HUES6 (cell line): ENCODE measurements around the gene OIP5.
"Not testable (repeated sequence)": the region's sequence is repeated elsewhere in the genome, so short reads cannot be mapped to it uniquely, and the experiment has no call there.

Experiments
- H3K27ac ChIP-seq: 2 replicates; pipeline ENCODE4 v1.7.0; 2013; ENCODE audit warnings: low read depth, mild to moderate bottlenecking, low read length, inconsistent platforms
- H3K27me3 ChIP-seq: 2 replicates; pipeline ENCODE4 v1.6.1; 2013; ENCODE audit warnings: low read length; ENCODE audit not compliant: control insufficient read depth, insufficient read depth
- H3K36me3 ChIP-seq: 2 replicates; pipeline ENCODE4 v1.6.1; 2013; ENCODE audit warnings: low read length; ENCODE audit not compliant: control insufficient read depth, insufficient read depth
- H3K4me1 ChIP-seq: 2 replicates; pipeline ENCODE4 v1.6.1; 2013; ENCODE audit warnings: low read length; ENCODE audit not compliant: control insufficient read depth, insufficient read depth
- H3K4me3 ChIP-seq: 2 replicates; pipeline ENCODE4 v1.5.1; 2013; ENCODE audit warnings: low read depth, low read length
- H3K9ac ChIP-seq: one replicate; pipeline ENCODE4 v1.6.1; 2013; ENCODE audit warnings: mild to moderate bottlenecking, low read length
- H3K9me3 ChIP-seq: 2 replicates; pipeline ENCODE4 v1.6.1; 2013; ENCODE audit warnings: low read depth, low read length; ENCODE audit not compliant: control insufficient read depth, insufficient read depth

Gene OIP5

DNA sequence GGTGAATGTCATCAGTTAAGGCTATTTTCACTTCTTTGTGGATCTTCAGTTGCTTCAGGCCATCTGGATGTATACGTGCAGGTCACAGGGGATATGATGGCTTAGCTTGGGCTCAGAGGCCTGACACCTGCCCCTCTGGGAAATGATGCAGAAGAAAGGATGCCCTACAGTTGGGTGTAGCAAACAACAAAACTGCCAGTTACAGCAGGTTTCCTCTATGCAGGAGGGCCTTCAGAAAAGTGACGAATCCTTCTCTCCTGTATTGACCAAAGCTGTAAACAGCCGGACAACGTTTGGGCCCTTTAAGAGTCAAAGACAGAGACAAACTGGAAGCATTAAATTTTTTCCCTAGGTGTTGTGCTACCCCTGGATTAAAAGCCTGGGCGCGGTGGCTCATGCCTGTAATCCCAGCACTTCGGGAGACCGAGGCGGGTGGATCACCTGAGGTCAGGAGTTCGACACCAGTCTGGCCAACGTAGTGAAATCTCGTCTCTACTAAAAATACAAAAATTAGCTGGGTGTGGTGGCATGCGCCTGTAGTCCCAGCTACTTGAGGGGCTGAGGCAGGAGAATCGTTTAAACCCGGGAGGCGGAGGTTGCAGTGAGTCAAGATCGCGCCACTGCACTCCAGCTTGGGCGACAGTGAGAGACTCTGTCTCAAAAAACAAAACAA lies 49.3 kb downstream of the OIP5 start:
- not testable (repeated sequence) for H3K27me3 ChIP-seq, H3K9me3 ChIP-seq
- H3K4me3 ChIP-seq = peak overlapping the region; percentile 94
- H3K4me1 ChIP-seq = peaks cover 19% of the 10 kb centered on the region
- peak overlapping the region; percentile 95 for H3K27ac ChIP-seq
- peak overlapping the region; percentile 97 for H3K9ac ChIP-seq
- peaks cover 53% of the 10 kb centered on the region for H3K36me3 ChIP-seq

DNA sequence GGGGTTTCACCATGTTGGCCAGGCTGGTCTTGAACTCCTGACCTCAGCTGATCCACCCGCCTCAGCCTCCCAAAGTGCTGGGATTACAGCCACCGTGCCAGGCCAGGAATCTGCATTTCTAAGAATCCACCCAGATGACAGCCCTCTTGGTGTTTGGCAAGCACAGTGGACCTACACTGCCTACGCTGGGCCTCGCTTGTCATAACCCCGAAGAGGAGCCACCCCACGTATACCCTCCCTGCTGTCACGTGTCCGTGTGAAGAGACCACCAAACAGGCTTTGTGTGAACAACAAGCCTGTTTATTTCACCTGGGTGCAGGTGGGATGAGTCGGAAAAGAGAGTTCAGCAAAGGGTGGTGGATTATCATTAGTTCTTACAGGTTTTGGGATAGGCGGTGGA lies 50.0 kb downstream of the OIP5 start:
- H3K4me1 ChIP-seq = peaks cover 17% of the 10 kb centered on the region
- H3K27ac ChIP-seq, H3K27me3 ChIP-seq, H3K9me3 ChIP-seq, H3K9ac ChIP-seq, H3K4me3 ChIP-seq: not testable (repeated sequence)
- H3K36me3 ChIP-seq = peaks cover 47% of the 10 kb centered on the region

DNA sequence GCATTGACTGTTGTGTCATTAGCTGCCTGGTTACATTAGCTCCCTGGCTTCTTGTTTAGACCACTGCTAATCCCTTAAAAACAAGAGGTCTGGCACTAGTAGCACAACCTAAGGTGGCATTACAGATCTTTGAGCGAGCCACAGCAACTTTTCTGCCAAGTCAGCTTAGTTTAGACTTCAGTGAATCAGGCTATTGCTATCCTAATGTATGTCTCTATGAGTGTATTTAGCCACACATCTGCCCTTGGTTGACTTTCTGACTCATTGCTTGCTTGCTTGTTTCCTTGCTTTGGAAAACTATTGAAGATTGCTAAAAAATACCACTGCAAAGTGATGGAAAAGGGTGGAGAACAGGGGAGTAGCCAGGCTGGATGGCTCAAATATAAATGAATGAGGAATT lies 51.2 kb downstream of the OIP5 start:
- no peak overlapping the region for H3K27ac ChIP-seq
- peaks cover 42% of the 10 kb centered on the region for H3K36me3 ChIP-seq
- H3K9ac ChIP-seq = no peak overlapping the region
- peaks cover 17% of the 10 kb centered on the region for H3K4me1 ChIP-seq
- no peaks in the 10 kb centered on the region for H3K27me3 ChIP-seq
- no peak overlapping the region for H3K4me3 ChIP-seq
- no peaks in the 10 kb centered on the region for H3K9me3 ChIP-seq

DNA sequence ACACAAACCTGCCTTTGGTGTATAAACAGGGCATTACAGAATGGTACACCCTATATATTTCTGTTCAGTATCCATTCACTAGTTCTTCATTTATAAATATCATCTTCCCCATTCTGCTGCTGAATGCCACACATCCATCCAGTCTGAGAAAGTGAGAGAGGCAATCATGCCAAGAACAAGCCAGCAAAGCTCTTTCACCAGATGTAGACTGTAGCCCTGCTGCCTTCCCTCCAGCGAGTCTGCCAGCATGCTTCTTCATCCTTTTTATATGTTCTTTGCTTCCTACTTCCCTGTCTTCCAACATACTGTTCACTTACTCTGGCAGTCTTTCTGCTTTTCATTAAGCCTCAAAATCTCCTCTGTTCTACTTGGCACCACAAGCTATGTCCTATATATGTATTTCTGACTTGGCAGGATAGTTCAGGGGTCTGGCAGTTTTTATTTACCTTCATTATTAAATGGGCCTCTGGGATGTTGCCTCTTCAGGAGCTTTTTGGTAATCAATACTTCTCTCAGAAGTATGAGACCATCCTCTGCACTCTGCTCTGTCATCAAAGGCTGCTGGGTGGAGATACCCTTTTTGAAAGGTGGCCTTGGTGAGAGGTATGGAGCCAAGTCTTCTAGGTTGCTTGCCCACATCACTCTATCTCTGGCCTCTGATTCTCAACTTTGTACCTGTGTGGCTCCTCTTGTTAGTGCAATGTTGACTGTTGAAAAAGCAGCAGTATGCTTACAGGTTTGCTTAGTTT lies 52.7 kb downstream of the OIP5 start:
- H3K27ac ChIP-seq = no peak overlapping the region
- peaks cover 32% of the 10 kb centered on the region for H3K36me3 ChIP-seq
- peaks cover 10% of the 10 kb centered on the region for H3K4me1 ChIP-seq
- no peaks in the 10 kb centered on the region for H3K9me3 ChIP-seq
- H3K4me3 ChIP-seq = no peak overlapping the region
- H3K27me3 ChIP-seq = no peaks in the 10 kb centered on the region
- no peak overlapping the region for H3K9ac ChIP-seq

DNA sequence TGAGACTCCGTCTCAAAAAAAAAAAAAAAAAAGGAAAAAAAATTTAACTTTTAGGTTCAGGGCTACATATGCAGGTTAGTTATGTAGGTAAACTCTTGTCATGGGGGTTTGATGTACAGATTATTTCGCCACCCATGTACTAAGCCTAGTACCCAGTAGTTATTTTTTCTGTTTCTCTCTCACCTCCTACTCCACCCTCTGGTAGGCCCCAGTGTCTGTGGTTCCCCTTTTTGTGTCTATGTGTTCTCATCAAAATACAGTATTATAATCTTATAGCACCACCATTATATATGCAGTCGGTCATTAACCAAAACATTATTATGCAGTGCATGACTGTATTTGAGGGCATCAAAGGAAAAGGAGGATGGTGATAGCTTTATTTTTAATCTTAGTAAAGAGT lies 54.1 kb downstream of the OIP5 start:
- Histone ChIP-seq H3K27me3 (no peaks in the 10 kb centered on the region), H3K4me1 (peaks cover 9% of the 10 kb centered on the region), H3K27ac (no peak overlapping the region), H3K4me3 (no peak overlapping the region), H3K9ac (no peak overlapping the region), H3K36me3 (peaks cover 32% of the 10 kb centered on the region), H3K9me3 (no peaks in the 10 kb centered on the region)

DNA sequence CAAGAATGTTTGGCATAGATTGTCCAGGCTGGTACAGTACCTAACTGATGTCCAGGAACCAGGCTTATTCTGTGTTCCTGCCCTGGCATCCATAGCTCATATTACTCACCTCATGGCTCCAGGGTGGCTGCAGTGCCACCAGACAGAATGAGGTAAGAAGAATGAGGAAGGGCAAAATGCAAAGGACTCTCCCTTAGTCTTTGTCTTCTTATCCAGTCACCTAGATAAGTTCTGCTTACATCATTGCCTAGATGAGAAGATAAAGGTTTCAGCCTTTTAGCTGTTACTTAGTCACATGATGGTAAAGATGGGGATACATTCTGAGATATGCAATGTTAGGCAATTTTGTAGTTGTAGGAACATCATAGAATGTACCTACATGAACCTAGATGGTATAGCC lies 55.6 kb downstream of the OIP5 start:
- H3K27ac ChIP-seq = no peak overlapping the region
- H3K27me3 ChIP-seq = no peaks in the 10 kb centered on the region
- H3K9ac ChIP-seq = no peak overlapping the region
- peaks cover 38% of the 10 kb centered on the region for H3K36me3 ChIP-seq
- no peaks in the 10 kb centered on the region for H3K4me1 ChIP-seq
- H3K9me3 ChIP-seq = no peaks in the 10 kb centered on the region
- H3K4me3 ChIP-seq = no peak overlapping the region

DNA sequence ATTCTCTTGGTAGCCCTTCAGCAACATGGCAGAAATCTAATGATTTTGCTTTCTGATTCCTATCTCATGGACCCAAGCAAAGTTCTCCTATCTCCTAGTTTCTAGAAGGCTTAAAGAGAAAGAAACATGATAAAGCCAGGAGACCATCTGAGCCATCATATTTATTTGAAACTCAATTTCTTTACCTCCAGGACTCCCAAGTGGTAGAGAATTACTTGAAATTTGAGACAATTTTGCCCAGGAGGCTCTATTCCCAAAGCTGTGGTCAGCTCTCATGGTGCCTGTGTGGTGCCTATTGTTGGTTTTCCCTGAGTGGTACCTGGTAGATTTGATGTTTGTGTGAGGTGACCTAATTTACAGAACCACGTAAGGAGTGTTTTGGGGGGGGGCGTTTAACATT lies 62.5 kb downstream of the OIP5 start:
- Histone ChIP-seq H3K4me1 (no peaks in the 10 kb centered on the region), H3K4me3 (no peak overlapping the region), H3K9ac (no peak overlapping the region), H3K27ac (no peak overlapping the region), H3K9me3 (no peaks in the 10 kb centered on the region), H3K36me3 (peaks cover 28% of the 10 kb centered on the region), H3K27me3 (no peaks in the 10 kb centered on the region)

DNA sequence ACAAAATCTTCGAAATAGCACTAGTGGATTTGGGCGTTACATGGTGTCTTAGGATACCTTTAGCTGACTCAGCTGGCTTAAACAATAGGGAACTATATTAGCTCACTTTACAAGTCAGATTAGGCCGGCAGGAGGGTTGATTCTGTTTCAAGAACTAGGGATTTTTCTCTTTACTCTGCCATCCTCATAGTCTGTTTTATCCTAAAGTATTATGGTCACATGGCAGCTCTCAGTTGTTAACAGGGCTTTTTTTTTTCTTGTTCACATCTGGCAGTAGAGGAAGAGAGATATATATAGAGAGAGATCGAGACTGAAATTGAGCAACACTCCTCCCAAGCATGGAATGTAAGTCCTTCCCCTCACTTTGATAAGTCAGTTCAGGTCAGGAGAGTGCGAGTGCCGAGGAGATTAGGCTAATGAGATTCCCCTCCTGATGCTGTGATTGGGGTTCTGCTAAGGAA lies 68.5 kb downstream of the OIP5 start:
- Histone ChIP-seq H3K4me3 (peak overlapping the region; percentile 32; the same call in 1 of the 2 replicates), H3K9me3 (no peaks in the 10 kb centered on the region), H3K36me3 (peaks cover 14% of the 10 kb centered on the region), H3K27ac (peak overlapping the region; percentile 49; the same call in 1 of the 2 replicates), H3K27me3 (no peaks in the 10 kb centered on the region), H3K9ac (no peak overlapping the region), H3K4me1 (peaks cover 19% of the 10 kb centered on the region)

DNA sequence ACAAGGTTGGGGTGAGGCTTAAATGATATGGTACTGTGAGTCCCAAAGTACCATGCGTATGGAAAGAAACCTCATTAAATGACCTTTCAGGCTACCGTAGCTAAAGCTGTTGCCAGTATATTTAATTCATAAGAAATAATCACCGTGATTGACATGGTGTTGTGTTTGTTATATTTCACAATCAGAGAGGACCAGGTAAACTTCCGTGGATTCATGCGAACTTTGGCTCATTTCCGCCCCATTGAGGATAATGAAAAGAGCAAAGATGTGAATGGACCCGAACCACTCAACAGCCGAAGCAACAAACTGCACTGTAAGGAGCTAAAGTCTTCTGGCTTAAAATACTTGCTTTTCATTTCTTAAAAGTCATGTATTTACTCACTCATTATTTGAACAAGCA lies 69.8 kb downstream of the OIP5 start:
- H3K9me3 ChIP-seq = no peaks in the 10 kb centered on the region
- peaks cover 23% of the 10 kb centered on the region for H3K4me1 ChIP-seq

DNA sequence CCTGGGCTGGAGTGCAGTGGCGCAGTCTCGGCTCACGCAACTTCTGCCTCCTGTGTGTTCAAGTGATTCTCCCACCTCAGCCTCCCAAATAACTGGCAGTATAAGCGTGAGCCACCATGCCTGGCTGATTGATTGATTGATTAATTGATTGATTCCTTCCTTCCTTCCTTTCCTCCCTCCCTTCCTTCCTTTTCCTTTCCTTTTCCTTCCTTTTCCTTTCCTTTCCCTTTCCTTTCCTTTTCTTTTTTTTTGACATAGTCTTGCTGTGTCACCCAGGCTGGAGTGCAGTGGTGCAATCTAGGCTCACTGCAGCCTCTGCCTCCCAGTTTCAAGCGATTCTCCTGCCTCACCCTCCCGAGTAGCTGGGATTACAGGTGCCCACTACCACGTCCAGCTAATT lies 71.5 kb downstream of the OIP5 start:
- H3K36me3 ChIP-seq = peaks cover 30% of the 10 kb centered on the region
- H3K4me1 ChIP-seq = peaks cover 23% of the 10 kb centered on the region
- H3K27ac ChIP-seq, H3K9me3 ChIP-seq, H3K27me3 ChIP-seq, H3K9ac ChIP-seq, H3K4me3 ChIP-seq: not testable (repeated sequence)

More for the DNA sequence above, 69.8 kb downstream of the OIP5 start:
- no peak overlapping the region for H3K4me3 ChIP-seq
- no peak overlapping the region for H3K9ac ChIP-seq
- H3K27ac ChIP-seq = no peak overlapping the region
- no peaks in the 10 kb centered on the region for H3K27me3 ChIP-seq
- H3K36me3 ChIP-seq = peaks cover 24% of the 10 kb centered on the region

DNA sequence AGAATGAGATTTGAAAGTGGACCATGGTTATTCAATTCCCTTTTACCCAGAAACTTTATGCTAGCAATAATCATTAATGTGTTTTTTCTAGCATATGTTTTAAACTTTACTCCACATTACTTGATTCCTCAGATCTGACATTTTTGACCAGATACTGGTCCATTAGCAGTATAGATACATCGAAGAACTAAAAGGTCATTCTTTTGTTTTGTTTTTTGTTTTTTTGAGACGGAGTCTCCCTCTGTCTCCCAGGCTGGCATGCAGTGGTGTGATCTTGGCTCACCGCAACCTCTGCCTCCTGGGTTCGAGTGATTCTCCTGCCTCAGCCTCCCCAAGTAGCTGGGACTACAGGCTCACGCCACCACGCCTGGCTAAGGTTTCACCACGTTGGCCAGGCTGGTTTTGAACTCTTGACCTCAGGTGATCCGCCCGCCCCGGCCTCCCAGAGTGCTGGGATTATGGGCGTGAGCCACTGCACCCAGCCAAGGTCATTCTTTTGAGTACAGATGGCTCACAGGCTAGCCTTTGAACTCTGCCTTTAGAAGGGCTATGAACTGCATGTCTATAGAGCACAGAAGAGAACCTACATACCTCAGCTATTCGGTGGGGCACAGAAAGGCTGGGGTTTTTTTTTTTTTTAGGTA lies 72.7 kb downstream of the OIP5 start:
- no peaks in the 10 kb centered on the region for H3K9me3 ChIP-seq
- H3K4me1 ChIP-seq = peaks cover 21% of the 10 kb centered on the region
- no peak overlapping the region for H3K9ac ChIP-seq
- H3K36me3 ChIP-seq = peaks cover 27% of the 10 kb centered on the region
- H3K27ac ChIP-seq = no peak overlapping the region
- H3K4me3 ChIP-seq = no peak overlapping the region
- H3K27me3 ChIP-seq = no peaks in the 10 kb centered on the region
